NCI-H82 (cell line): Measurements from ENCODE around the gene CCSER2.

Experiments
- DNase-seq: peaks from one replicate; lab custom pipeline; 2025; lab: John Stamatoyannopoulos, UW

The CCSER2 gene

DNA sequence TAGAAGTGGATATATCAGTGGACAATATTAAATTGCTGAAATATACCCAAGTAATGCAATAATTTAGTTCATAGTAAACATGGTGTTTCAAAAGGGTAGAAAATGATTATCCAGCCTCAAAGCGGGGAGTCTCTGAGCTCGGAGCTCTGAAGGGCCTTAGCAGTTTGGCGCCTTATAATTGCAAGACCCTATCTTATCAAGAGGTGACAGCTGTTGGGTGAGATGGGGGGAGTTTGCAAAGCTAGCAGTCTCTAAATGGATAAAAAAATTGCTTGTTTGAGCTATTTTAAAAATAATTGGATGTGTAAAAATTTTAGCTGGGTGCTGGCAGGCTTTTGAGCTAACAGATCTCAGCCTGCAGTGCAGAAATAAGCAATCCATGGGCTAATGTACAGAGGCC, 219.2 kb downstream of the CCSER2 start:
- DNase-seq: peak; percentile 28

DNA sequence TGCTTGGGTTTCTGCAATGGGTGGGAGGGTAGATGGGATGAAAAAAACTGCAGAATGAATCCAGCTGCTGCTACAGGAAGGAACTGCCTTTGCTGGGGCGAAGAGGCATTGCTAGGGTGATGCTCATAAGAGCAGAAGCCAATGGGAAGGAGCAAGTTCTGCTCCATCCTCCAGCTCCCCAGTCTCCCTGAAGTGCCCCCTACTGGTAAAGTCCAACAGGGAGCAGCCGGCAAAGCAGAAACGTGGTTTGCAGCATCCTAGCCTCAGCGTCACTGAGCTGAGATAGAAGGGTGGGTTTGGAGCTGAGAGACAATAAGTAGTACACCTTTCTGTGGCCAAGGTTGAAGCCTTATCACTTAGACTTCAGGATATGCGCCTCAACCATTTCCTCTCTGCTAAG, 220.5 kb downstream of the CCSER2 start:
- DNase-seq: peak; percentile 25

DNA sequence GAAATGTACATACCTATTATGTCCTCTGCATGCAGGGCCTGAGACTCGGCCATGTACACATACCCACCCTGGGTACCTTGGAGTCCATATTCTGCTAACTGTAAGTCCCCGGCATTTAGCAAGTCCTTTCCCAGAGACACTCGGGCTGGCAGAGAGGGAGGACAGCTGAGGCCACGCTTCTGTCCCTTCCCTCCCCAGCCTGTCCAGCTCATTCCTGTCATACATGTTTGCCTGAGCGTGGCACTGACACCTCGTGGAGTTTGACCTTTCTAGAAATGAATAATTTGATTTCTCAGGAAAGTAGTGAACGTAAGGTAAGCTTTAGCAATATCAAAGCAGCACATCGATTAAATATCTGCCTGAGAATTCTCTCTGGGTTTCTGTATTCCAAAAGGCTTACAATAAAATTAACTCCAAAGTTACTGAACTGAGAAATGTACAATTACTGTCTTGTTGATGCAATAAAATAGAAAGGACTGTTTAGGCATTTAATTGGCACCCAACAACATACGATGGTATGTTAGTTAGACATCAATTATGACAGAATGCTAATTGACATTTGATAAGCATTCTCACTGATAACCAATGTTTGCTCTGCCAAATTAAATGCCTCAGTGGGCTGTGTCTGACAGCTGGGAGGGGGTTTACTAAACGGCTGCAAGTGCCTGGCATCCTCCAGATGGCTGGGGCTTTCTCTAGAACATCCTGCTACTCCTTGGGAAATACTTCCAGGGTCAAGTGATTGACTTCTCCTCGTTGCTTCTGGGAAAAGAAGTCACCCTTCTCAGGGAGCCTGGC, 221.2 kb downstream of the CCSER2 start:
- DNase-seq: peak; percentile 53

DNA sequence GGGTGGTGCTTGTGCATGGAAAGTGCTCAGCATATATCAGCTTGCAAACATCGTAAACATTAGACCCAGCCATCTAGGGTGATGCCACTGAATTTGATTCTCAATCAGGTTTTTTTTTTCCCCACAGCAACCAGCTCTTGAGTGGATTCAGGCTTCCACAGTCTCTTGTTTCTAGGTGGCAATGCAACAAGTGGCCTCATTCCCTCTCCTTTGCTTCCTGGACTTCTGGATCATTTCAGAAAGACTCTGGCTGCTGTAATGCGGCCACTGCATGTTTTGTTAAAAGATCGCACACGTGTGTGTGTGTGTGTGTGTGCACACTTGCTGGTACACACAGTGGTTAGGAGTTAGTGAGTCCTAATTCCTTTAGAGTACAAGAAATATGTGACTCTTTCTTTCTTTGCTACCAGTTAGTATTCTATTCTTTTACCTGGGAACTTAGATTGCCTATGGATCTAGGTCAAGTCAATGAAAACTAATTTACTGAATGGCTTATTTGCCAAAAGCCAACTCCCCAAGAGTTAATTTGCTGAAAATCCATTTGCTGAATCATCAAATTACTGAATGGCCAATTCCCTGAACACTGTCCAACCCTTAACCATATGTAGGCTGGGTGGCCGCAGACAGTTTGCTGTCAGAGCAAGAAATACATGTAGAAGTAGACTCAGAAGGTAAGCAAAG, 222.5 kb downstream of the CCSER2 start:
- no peak for DNase-seq

DNA sequence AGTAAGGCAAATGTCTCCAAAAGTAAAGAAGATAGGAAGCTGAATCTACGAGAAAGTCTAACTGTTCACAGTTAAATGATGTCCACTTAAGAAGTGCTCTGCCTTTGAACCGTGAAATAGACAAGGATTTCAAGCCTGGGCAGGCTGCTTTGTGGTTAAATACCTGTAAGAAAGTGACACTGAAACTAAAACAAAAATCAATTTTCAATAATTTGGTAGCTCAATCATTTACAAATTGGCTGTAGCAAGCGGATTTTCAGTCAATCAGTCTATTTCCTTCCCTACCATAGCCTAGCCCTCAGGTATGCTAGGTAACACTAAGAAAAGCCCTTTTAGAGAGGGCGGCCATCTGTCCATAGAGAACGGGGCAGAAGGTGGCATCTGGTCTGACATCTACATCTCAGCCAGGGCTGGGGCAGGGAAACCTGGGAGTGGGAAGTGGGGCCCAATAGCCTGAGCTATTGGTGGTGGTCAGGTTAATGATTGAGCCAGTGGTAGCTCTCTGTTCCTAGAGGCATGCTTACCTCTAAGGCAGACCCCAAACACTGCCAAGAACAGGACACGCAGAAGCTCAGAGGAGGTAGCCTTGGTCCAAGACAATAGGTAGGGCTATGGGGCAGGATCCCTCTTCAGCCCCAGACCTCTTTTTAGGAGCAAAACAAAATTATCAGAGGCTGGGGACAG, 223.2 kb downstream of the CCSER2 start:
- no peak for DNase-seq

DNA sequence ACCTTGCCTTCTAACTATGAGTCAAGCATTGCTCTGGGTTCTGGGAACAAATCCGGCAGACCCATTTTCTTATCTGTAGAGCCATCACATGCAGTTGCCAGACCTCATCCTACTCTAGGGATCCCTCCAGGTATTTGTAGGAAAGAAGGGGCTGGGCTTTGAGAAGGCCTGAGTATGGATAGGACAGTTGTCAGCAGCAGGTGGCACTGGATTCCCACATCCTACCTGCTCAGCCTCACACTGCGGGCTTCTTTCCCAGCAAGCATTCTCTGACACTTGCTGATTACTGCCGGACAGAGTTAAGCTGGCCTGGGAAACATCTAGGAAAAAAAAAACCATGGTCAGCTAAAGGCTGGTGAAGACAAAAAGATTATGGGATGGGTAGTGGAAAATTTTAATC, 224.1 kb downstream of the CCSER2 start:
- peak; percentile 26 for DNase-seq

DNA sequence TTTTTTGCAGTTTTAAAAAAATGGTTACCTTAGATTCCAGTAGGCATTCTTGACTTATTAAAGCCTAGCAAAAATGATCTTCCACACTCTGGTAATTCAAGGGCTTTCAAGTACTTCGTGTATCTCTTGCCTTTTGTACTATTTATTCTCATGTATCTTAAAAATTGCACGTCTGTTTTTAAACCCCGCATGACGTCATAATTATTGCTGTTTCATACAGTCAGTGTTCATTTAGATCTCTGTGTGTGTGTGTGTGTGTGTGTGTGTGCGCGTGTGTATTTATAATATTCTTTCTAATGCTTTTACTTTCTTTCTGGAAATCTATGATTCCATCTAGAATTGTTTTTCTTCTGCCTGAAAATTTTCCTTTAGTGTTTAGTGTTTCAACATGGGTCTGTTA, 234.2 kb downstream of the CCSER2 start:
- DNase-seq: no peak

DNA sequence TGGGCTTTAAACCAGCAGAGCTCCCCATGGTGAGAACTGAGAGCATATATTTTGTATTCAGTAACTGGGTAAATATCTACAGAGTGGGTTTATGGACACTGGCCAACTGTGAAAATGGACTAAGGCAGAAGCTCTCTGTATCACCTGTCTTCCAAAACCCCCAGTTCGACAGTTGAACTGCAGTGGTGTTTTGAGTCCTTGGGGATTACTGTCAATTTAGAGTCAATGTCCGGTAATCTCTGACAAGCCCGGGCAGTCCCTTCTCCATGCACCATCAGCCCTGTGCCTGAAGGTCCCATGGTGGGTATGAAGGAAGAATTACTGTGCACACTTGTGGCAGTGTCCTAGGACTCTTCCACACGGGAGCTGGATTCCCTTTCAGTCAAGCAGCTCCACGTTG, 235.0 kb downstream of the CCSER2 start:
- peak; percentile 33 for DNase-seq

DNA sequence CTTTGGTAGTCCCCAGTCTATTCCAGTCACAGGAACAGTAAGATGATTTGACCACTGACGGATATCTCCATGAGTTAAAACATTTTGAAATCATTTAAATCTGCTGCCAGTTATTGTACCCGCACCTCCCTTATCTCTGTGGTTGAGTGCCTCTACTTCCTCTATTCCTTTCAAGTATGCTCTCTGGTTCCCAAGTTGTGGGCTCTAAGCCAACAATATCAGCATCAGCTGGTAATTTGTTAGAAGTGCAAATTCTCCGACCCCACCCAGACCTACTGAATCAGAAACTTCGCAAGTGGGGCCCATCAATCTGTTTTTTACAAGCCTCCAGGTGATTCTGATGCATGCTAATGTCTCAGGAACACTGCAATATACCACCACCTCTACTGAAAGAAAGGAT, 235.5 kb downstream of the CCSER2 start:
- no peak for DNase-seq

DNA sequence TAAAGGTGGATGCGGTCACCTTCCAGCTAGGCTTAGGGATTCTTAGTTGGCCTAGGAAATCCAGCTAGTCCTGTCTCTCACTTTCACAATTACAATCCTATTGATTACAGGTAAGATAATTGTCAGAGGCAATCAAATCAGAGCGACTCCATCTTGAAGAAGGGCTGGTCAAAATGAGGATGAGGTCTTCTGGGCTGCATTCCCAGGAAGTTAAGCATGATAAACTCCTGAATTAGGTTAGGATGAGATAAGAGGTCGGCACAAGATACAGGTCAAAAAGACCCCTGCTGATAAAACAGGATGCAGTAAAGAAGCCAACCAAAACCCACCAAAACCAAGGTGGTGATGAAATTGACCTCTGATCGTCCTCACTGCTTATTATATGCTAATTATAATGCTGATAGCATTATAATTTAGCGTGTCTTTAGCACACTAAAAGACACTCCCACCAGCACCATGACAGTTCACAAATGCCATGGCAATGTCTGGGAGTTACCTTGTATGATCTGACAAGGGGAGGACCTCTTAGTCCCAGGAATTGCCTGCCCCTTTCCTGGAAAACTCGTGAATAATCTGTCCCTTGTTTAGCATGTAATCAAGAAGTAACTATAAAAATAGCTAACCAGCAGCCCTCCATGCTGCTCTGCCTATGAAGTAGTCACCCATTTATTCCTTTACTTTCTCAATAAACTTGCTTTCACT, 237.6 kb downstream of the CCSER2 start:
- DNase-seq: no peak

DNA sequence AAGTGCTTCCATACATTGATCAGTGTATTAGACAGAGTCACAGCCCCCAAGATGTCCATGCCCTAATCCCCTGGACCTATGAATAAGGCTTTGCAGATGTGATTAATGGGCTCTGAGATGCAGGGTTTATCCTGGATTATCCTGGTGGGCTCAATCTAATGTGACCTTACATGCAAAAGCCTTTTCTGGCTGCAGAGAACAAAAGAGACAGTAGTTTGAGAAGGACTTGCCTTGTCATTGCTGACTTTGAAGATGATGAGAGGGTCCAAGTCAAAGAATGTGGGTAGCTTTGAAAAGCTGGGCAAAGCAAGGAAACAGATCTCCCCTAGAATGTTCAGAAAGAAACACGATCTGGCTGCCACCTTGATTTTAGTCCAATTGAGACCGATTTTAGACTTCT, 238.7 kb downstream of the CCSER2 start:
- peak; percentile 95 for DNase-seq
